Smooth muscle cell of the coronary artery (primary cell): ENCODE measurements around the gene IL9R. TPM values are rescaled to one million over a fixed set of nuclear protein-coding genes. Genes with fewer than 3 reads are reported as not detected.

Experiments
- total RNA-seq: library from RNA; depleted of rRNA; stranded (reverse); fragments of >200 nt; gene quantifications from 2 replicates; pipeline ENCODE4 v1.2.3, GENCODE V29; 2014; ENCODE audit warnings: low replicate concordance

The IL9R gene
- not detected in 2 replicates for total RNA-seq

DNA sequence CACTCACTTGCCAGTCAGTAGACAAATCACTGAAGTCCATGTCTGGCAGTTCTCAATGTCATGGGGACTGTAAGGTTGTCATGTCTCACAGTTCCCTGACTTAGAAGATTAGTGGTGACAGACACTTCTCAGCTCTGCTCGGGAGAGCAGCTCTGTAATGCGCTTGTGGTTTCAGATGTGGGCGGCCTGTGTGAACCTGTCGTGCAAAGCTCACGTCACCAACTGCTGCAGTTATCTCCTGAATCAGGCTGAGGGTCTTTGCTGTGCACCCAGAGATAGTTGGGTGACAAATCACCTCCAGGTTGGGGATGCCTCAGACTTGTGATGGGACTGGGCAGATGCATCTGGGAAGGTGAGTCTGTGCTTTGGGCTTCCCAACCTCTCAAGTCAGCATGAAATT, at the start of gene IL9R:
IL9R (plus strand) TSS at position 261 of the 400 bp plus-strand sequence; CDS start at position 325, 64 bp downstream.

Other genes with a start within 250 kb of the IL9R start
- gene VAMP7, start 116.4 kb upstream of the IL9R start, total RNA-seq = 21.2 and 31.9 TPM in 2 replicates